Thyroid gland (tissue), 4 donors: Measurements from ENCODE around the gene CDH23. TPM values are rescaled to one million over a fixed set of nuclear protein-coding genes. Genes with fewer than 3 reads are reported as not detected.

Source experiments
- DNase-seq, 2 donors: peaks; one replicate each; pipeline ENCODE4 v3.0.0-alpha.2; 2019
- H3K27ac ChIP-seq, 3 donors: fragments of 200-600 bp; sonication (generic); 1 replicate in 2 of 3; 2 replicates in 1 of 3; pipeline ENCODE4 v1.5.1; 2016 to 2019; ENCODE audit warnings: mild to moderate bottlenecking in 1 of 3, moderate library complexity in 1 of 3
- H3K27me3 ChIP-seq: fragments of 200-600 bp; sonication (generic); one replicate; pipeline ENCODE4 v1.5.1; 2019
- H3K36me3 ChIP-seq, 2 donors: fragments of 200-600 bp; sonication (generic); one replicate each; pipeline ENCODE4 v1.5.1; 2016 to 2019
- H3K4me1 ChIP-seq, 2 donors: fragments of 200-600 bp; sonication (generic); one replicate each; pipeline ENCODE4 v1.5.1; 2017 to 2019
- H3K4me3 ChIP-seq, 3 donors: fragments of 200-600 bp; sonication (generic); replicated peaks in 1 of 3; 1 replicate in 2 of 3; 2 replicates in 1 of 3; pipeline ENCODE4 v1.5.1; 2016; ENCODE audit warnings: mild to moderate bottlenecking in 1 of 3
- H3K9me3 ChIP-seq: fragments of 200-600 bp; sonication (generic); one replicate; pipeline ENCODE4 v1.5.1; 2017
- CTCF ChIP-seq, 6 experiments: fragments of 200-600 bp in 3 of 6; fragments of 450-650 bp in 3 of 6; sonication (generic) in 3 of 6; IDR thresholded peaks; one replicate each; pipeline ENCODE4 v1.5.1; 2016 to 2019; ENCODE audit warnings: antibody characterized with exemption in 6 of 6, mild to moderate bottlenecking in 2 of 6, inconsistent platforms in 1 of 6, moderate library complexity in 1 of 6
- POLR2A ChIP-seq, 2 donors: fragments of 450-650 bp; IDR thresholded peaks; one replicate each; pipeline ENCODE4 v1.6.1; 2017; ENCODE audit warnings: antibody characterized with exemption in 2 of 2, mild to moderate bottlenecking in 2 of 2, moderate library complexity in 1 of 2
- WGBS, 2 donors: methylation state at CpG; one replicate each; pipeline ENCODE4 v1.1.5; 2017; 5-methylcytosine and 5-hydroxymethylcytosine counted together
- intact Hi-C: fragments of 100-400 bp; cut with DNase I; formaldehyde crosslinking; loops from one replicate; pipeline ENCODE4 v1.15.1; 2023
- total RNA-seq, 4 donors: library from RNA; depleted of rRNA; stranded (reverse); fragments of >200 nt; gene quantifications; one replicate each; pipeline ENCODE4 v1.2.3, GENCODE V29; 2016

The CDH23 gene
- total RNA-seq, 4 donors from 2014 or later: 3.0 to 4.2 (median 3.9) TPM

GRCh38 chr10:71747551-71748523 lies 351.1 kb downstream of the CDH23 start:
- peaks cover 0 to 8% of the 10 kb centered on the region in 2 donors for H3K36me3 ChIP-seq
- H3K4me3 ChIP-seq: no peak overlapping the region
- peak overlapping the region; percentile 15 to 53 (median 41) for H3K27ac ChIP-seq
- H3K27me3 ChIP-seq: no peaks in the 10 kb centered on the region
- intact Hi-C loops: no loop called here
- TF ChIP-seq POLR2A (IDR thresholded peaks at IDR 0.05) (no peak), CTCF (IDR thresholded peaks at IDR 0.05) (no peak)
- H3K9me3 ChIP-seq: no peaks in the 10 kb centered on the region
- peaks cover 15 to 42% of the 10 kb centered on the region in 2 donors for H3K4me1 ChIP-seq
- DNase-seq: no peak
- WGBS, 2 donors: 78 to 84% methylated on average over 11 to 14 of the region's 14 CpGs

DNA sequence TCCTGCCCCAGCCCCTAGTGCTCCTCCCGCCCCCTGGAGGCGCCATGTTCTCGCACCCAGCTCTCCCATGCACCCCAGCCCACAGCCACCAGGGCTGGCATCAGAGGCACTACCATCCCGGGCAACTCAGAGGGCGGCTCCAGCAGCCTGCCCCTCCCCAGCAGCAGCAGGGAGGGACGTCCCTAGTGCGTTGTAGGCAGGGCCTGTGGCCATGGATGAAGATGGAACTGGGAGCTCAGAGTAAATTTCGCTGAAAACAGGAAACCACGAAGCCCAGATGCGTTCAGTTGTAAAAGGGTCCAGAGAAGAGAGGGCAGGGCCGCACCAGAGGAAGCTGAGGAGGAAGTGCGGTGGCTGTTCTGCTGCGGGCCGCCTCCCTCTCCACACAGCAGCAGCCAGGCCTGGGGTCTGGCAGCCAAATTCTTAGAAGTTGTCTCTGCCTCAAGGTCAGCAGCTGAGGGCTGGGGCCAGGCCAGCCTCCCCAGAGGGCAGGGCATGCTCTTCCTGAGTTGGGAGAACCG lies 352.0 kb downstream of the CDH23 start:
- no peaks in the 10 kb centered on the region for H3K27me3 ChIP-seq
- intact Hi-C loops: no loop called here
- peaks cover 15 to 42% of the 10 kb centered on the region in 2 donors for H3K4me1 ChIP-seq
- no peaks in the 10 kb centered on the region for H3K9me3 ChIP-seq
- WGBS, 2 donors: 55 to 58% methylated on average over 12 to 14 of the region's 15 CpGs
- TF ChIP-seq CTCF (IDR thresholded peaks at IDR 0.05) (no peak), POLR2A (IDR thresholded peaks at IDR 0.05) (no peak)
- peak; percentile 29 to 36 for DNase-seq
- H3K36me3 ChIP-seq: peaks cover 0 to 8% of the 10 kb centered on the region in 2 donors
- H3K4me3 ChIP-seq: no peak overlapping the region
- peak overlapping the region; percentile 39 to 53 (median 41) for H3K27ac ChIP-seq

DNA sequence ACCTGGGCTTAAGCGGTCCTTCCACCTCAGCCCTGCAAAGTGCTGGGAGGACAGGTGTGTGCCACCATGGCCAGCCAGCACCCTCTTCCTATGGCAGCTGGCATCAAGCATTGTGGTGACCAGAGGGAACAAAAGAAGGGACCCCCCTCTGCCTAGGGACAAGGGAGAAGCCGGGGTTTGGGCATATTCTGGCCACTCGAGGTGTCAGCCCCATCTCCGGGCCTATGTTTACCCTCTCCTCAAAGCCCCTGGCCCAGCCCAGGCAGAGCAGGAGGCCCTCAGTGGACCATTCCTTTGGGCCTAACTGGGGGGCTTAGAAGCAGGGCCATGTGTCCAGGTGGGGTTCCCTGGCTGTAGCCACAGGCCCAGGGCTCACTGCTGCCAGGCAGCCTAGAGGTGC lies 352.7 kb downstream of the CDH23 start:
- H3K27ac ChIP-seq: peak overlapping the region; percentile 39 to 53 (median 41)
- intact Hi-C loops: no loop called here
- peaks cover 0 to 8% of the 10 kb centered on the region in 2 donors for H3K36me3 ChIP-seq
- WGBS, 2 donors: 92 to 94% methylated on average over 2 to 4 of the region's 4 CpGs
- TF ChIP-seq CTCF (IDR thresholded peaks at IDR 0.05) (no peak), POLR2A (IDR thresholded peaks at IDR 0.05) (no peak)
- peaks cover 16 to 46% of the 10 kb centered on the region in 2 donors for H3K4me1 ChIP-seq
- H3K27me3 ChIP-seq: no peaks in the 10 kb centered on the region
- H3K4me3 ChIP-seq: no peak overlapping the region
- no peaks in the 10 kb centered on the region for H3K9me3 ChIP-seq
- no peak for DNase-seq

- 82 to 93% methylated on average over 11 to 15 of the region's 15 CpGs for WGBS, 2 donors
- no peak for DNase-seq
- H3K36me3 ChIP-seq: peaks cover 0 to 8% of the 10 kb centered on the region in 2 donors
Observed at GRCh38 chr10:71750124-71750841, 353.6 kb downstream of the CDH23 start.

More at GRCh38 chr10:71750124-71750841, 353.6 kb downstream of the CDH23 start:
- H3K4me1 ChIP-seq: peaks cover 25 to 55% of the 10 kb centered on the region in 2 donors
- no peaks in the 10 kb centered on the region for H3K27me3 ChIP-seq
- TF ChIP-seq POLR2A (IDR thresholded peaks at IDR 0.05) (no peak), CTCF (IDR thresholded peaks at IDR 0.05) (no peak)
- H3K27ac ChIP-seq: no peak overlapping the region
- intact Hi-C loops: no loop called here
- H3K4me3 ChIP-seq: no peak overlapping the region
- H3K9me3 ChIP-seq: no peaks in the 10 kb centered on the region
